ENCODE measurements around the gene TRAPPC11. TPM values are rescaled to one million over a fixed set of nuclear protein-coding genes. Genes with fewer than 3 reads are reported as not detected.

Gene TRAPPC11
- total RNA-seq, 1 experiment from 2014 or later: 15.6 TPM

GRCh38 chr4:183610033-183610432 lies 49.1 kb upstream of the TRAPPC11 start:
- TF ChIP-seq SRF (IDR thresholded peaks at IDR 0.05; ENCODE audit: low read depth): no peak
- TF ChIP-seq SIN3A (IDR thresholded peaks at IDR 0.05; ENCODE audit: low read depth): no peak
- TF ChIP-seq POLR2A (IDR thresholded peaks at IDR 0.05; ENCODE audit: borderline replicate concordance, extremely low read depth, insufficient read depth, insufficient read length): no peak
- TF ChIP-seq POLR2AphosphoS5 (IDR thresholded peaks at IDR 0.05; ENCODE audit: low read depth, low read length): no peak
- TF ChIP-seq, protein P1, sequence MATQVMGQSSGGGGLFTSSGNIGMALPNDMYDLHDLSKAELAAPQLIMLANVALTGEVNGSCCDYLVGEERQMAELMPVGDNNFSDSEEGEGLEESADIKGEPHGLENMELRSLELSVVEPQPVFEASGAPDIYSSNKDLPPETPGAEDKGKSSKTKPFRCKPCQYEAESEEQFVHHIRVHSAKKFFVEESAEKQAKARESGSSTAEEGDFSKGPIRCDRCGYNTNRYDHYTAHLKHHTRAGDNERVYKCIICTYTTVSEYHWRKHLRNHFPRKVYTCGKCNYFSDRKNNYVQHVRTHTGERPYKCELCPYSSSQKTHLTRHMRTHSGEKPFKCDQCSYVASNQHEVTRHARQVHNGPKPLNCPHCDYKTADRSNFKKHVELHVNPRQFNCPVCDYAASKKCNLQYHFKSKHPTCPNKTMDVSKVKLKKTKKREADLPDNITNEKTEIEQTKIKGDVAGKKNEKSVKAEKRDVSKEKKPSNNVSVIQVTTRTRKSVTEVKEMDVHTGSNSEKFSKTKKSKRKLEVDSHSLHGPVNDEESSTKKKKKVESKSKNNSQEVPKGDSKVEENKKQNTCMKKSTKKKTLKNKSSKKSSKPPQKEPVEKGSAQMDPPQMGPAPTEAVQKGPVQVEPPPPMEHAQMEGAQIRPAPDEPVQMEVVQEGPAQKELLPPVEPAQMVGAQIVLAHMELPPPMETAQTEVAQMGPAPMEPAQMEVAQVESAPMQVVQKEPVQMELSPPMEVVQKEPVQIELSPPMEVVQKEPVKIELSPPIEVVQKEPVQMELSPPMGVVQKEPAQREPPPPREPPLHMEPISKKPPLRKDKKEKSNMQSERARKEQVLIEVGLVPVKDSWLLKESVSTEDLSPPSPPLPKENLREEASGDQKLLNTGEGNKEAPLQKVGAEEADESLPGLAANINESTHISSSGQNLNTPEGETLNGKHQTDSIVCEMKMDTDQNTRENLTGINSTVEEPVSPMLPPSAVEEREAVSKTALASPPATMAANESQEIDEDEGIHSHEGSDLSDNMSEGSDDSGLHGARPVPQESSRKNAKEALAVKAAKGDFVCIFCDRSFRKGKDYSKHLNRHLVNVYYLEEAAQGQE (IDR thresholded peaks at IDR 0.05; ENCODE audit: low read depth): no peak
- TF ChIP-seq, protein P2, sequence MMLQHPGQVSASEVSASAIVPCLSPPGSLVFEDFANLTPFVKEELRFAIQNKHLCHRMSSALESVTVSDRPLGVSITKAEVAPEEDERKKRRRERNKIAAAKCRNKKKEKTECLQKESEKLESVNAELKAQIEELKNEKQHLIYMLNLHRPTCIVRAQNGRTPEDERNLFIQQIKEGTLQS (IDR thresholded peaks at IDR 0.05): no peak
- no peak for TF ChIP-seq CBX3 (IDR thresholded peaks at IDR 0.05; ENCODE audit: low read depth)
- no peak for TF ChIP-seq ELF1 (IDR thresholded peaks at IDR 0.05; ENCODE audit: borderline replicate concordance, low read depth)
- no peak for TF ChIP-seq ZNF274 (IDR thresholded peaks at IDR 0.05; ENCODE audit: low read depth, low read length)
- no peak for TF ChIP-seq TCF7L2 (IDR thresholded peaks at IDR 0.05; ENCODE audit: borderline replicate concordance, extremely low read depth, insufficient read depth, insufficient read length)
- TF ChIP-seq FOSL1 (IDR thresholded peaks at IDR 0.05; ENCODE audit: low read depth): no peak
- no peak for TF ChIP-seq ZFX (IDR thresholded peaks at IDR 0.05)
- no peak for TF ChIP-seq RAD21 (IDR thresholded peaks at IDR 0.05; ENCODE audit: low read depth)
- intact Hi-C loops (cut with micrococcal nuclease): no loop called here
- H3K27ac ChIP-seq (ENCODE audit: low read depth, low read length): no peak overlapping the region
- H3K9me3 ChIP-seq (ENCODE audit: control insufficient read depth in 1 of 2, insufficient read depth in 1 of 2, low read depth in 1 of 2, low read length in 2 of 2): no peaks in the 10 kb centered on the region
- H3K36me3 ChIP-seq (ENCODE audit: control insufficient read depth in 1 of 2, insufficient read depth in 2 of 2, low read length in 2 of 2): no peaks in the 10 kb centered on the region
- no peaks in the 10 kb centered on the region for H3K4me1 ChIP-seq (ENCODE audit: control insufficient read depth in 1 of 2, insufficient read depth in 2 of 2, low read length in 2 of 2)
- H3K79me2 ChIP-seq (ENCODE audit: insufficient read depth, low read length): no peaks in the 10 kb centered on the region
- ATAC-seq: peak; percentile 72
- ChIA-PET RAD21 (ENCODE audit: low non-redundant PET in 1 of 2, low total read pairs in 2 of 2, uncharacterized antibody in 2 of 2, unreplicated experiment in 2 of 2) (no interaction called here), CTCF (no interaction called here), POLR2A (no interaction called here)
- no peak overlapping the region for H3K4me2 ChIP-seq (ENCODE audit: low read length)
- no TSS peak for BruUV-seq (replicated peaks)
- no peaks in the 10 kb centered on the region for H3K27me3 ChIP-seq (ENCODE audit: insufficient read depth, low read length)
- no peak for DNase-seq (ENCODE audit: low read depth, low spot score)
- H3K9me2 ChIP-seq (ENCODE audit: insufficient read depth): no peaks in the 10 kb centered on the region
- H4K20me1 ChIP-seq (ENCODE audit: insufficient read depth): no peaks in the 10 kb centered on the region
- H2AFZ ChIP-seq (ENCODE audit: low read depth, low read length, poor library complexity, severe bottlenecking): peak overlapping the region; percentile 85
- no peak overlapping the region for H3K9ac ChIP-seq (ENCODE audit: low read length)
- no peak overlapping the region for H3K4me3 ChIP-seq (replicated peaks in 1 of 2; ENCODE audit: low read depth in 1 of 2, low read length in 2 of 2)
